GM23248 (cell line): ENCODE results near the gene KRTAP20-1. TPM values are rescaled to one million over a fixed set of nuclear protein-coding genes. Genes with fewer than 3 reads are reported as not detected.

Source experiments
- DNase-seq: peaks from one replicate; pipeline ENCODE4 v3.0.0-alpha.2; 2015
- H2AFZ ChIP-seq: fragments of 200-600 bp; sonication (generic); 2 replicates; pipeline ENCODE4 v1.6.1; 2016; ENCODE audit warnings: antibody characterized with exemption
- H3F3A ChIP-seq: fragments of 200-600 bp; sonication (generic); 2 replicates; pipeline ENCODE4 v1.6.1; 2016; ENCODE audit warnings: mild to moderate bottlenecking, antibody characterized with exemption, mixed run types; ENCODE audit not compliant: insufficient read depth
- H3K27ac ChIP-seq: fragments of 200-600 bp; sonication (generic); 2 replicates; pipeline ENCODE4 v1.5.1; 2016; ENCODE audit warnings: mild to moderate bottlenecking
- H3K27me3 ChIP-seq: fragments of 200-600 bp; sonication (generic); replicated peaks from 2 replicates; pipeline ENCODE4 v1.6.1; 2016; ENCODE audit warnings: mild to moderate bottlenecking; ENCODE audit not compliant: insufficient read depth
- H3K36me3 ChIP-seq: fragments of 200-600 bp; sonication (generic); 2 replicates; pipeline ENCODE4 v1.6.1; 2016; ENCODE audit warnings: low read depth, mild to moderate bottlenecking
- H3K4me1 ChIP-seq: fragments of 200-600 bp; sonication (generic); 2 replicates; pipeline ENCODE4 v1.6.1; 2016; ENCODE audit warnings: mild to moderate bottlenecking; ENCODE audit not compliant: insufficient read depth
- H3K4me2 ChIP-seq: fragments of 200-600 bp; sonication (generic); one replicate; pipeline ENCODE4 v1.6.1; 2016; ENCODE audit warnings: mild to moderate bottlenecking; ENCODE audit not compliant: unreplicated experiment
- H3K4me3 ChIP-seq: fragments of 200-600 bp; sonication (generic); 2 replicates; pipeline ENCODE4 v1.5.1; 2016; ENCODE audit warnings: mild to moderate bottlenecking
- H3K79me2 ChIP-seq: fragments of 200-600 bp; sonication (generic); 2 replicates; pipeline ENCODE4 v1.6.1; 2016; ENCODE audit warnings: mild to moderate bottlenecking; ENCODE audit not compliant: insufficient read depth
- H3K9ac ChIP-seq: fragments of 200-600 bp; sonication (generic); 2 replicates; pipeline ENCODE4 v1.6.1; 2016; ENCODE audit warnings: mild to moderate bottlenecking
- H3K9me2 ChIP-seq: fragments of 200-600 bp; sonication (generic); 2 replicates; pipeline ENCODE4 v1.6.1; 2016; ENCODE audit warnings: mixed run types, mild to moderate bottlenecking, moderate library complexity; ENCODE audit not compliant: insufficient read depth
- H3K9me3 ChIP-seq: fragments of 200-600 bp; sonication (generic); one replicate; pipeline ENCODE4 v1.6.1; 2017; ENCODE audit warnings: low read depth
- H4K20me1 ChIP-seq: fragments of 200-600 bp; sonication (generic); 2 replicates; pipeline ENCODE4 v1.6.0; 2016; ENCODE audit not compliant: insufficient read depth
- EZH2 ChIP-seq: fragments of 200-600 bp; sonication (generic); IDR thresholded peaks from 2 replicates; pipeline ENCODE4 v1.6.1; 2018; ENCODE audit warnings: antibody characterized with exemption, mild to moderate bottlenecking; ENCODE audit not compliant: insufficient read depth, poor library complexity, severe bottlenecking
- EZH2phosphoT487 ChIP-seq: fragments of 200-600 bp; sonication (generic); IDR thresholded peaks from 2 replicates; pipeline ENCODE4 v1.6.1; 2018; ENCODE audit warnings: antibody characterized with exemption, moderate library complexity, mild to moderate bottlenecking, low read depth; ENCODE audit not compliant: insufficient read depth
- WGBS, 2 experiments: methylation state at CpG; one replicate each; pipeline ENCODE4 v1.1.6; 2015 to 2017; ENCODE audit warnings: low lambda C conversion rate in 2 of 2, low coverage in 1 of 2; ENCODE audit errors: missing lambda C conversion rate in 2 of 2; 5-methylcytosine and 5-hydroxymethylcytosine counted together
- in situ Hi-C: fragments of 300-500 bp; cut with MboI; formaldehyde crosslinking; loops from 2 replicates; pipeline ENCODE4 v1.15.0; 2020
- polyA plus RNA-seq: library from polyadenylated mRNA; unstranded; fragments of >200 nt; fragmentation: Nextera tagmentation; extraction: Ambion mirVana; gene quantifications from 2 replicates; pipeline ENCODE4 v1.2.1, GENCODE V29; 2016
- total RNA-seq: library from RNA; depleted of rRNA; stranded (reverse); fragments of >200 nt; shearing (Covaris generic); gene quantifications from 2 replicates; pipeline ENCODE4 v1.2.3, GENCODE V29; 2014

KRTAP20-1 gene
- total and polyA plus RNA-seq, 2 experiments from 2014 or later, result not detected

DNA sequence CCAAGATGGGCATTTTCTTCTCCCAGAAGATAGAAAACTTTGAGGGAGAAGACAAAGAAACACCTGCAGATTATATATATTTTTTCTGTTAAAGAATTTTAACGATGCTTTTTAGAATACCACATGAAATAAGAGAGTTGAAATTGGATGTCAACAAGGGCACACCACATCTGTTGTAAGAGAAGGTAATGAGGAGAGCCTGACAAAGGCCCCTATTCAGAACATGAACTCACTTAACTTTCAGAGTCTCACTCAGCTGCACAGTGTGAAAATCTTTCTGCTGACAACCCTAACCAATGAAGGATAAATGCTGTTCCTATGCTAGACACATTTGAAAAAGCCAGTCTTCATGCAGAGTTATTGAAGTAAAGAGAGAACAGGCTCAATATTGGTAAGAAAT is 33.4 kb upstream of the KRTAP20-1 start:
- no peak for DNase-seq
- H3F3A ChIP-seq, result no peaks in the 10 kb centered on the region
- H3K36me3 ChIP-seq, result no peaks in the 10 kb centered on the region
- no peaks in the 10 kb centered on the region for H3K9me3 ChIP-seq
- H3K27ac ChIP-seq, result no peak overlapping the region
- H3K4me2 ChIP-seq, result no peak overlapping the region
- TF ChIP-seq EZH2, result no peak
- TF ChIP-seq EZH2phosphoT487, result no peak
- H3K27me3 ChIP-seq, result no peaks in the 10 kb centered on the region
- H2AFZ ChIP-seq, result no peak overlapping the region
- no peak overlapping the region for H3K9ac ChIP-seq
- in situ Hi-C loops, result no loop called here
- no peaks in the 10 kb centered on the region for H3K79me2 ChIP-seq
- H4K20me1 ChIP-seq, result no peaks in the 10 kb centered on the region
- no peaks in the 10 kb centered on the region for H3K9me2 ChIP-seq
- WGBS, 2 experiments, result 6 to 24% methylated on average over 1 of the region's 1 CpG
- H3K4me3 ChIP-seq, result no peak overlapping the region
- H3K4me1 ChIP-seq, result no peaks in the 10 kb centered on the region

DNA sequence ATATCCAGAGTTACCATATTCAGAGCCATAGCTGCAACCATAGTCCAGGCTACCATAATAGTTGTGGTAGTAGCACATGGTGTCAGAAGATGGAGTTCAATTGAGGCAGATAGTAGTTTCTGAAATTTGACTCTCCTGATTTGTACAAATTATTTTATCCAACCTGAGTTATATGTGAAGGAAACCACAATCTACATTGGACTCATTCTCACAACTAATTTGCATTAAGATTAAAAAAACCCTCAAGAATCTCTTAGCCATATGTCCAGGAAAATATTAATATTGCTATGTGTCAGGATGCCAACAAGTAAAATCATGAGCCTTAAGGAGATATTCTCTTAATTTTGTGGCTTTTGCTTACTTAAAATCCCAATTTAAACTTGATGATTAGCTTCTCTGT is 25.9 kb upstream of the KRTAP20-1 start, which contains the start of gene KRTAP22-2:
Gene KRTAP22-2, minus strand, starts transcription at position 101 of the 400 bp plus-strand sequence.
- no peak for TF ChIP-seq EZH2
- no peak for TF ChIP-seq EZH2phosphoT487
- Histone ChIP-seq H3K79me2 (no peaks in the 10 kb centered on the region), H3K4me2 (no peak within 1 kb of the TSS), H3K9me3 (no peaks in the 10 kb centered on the region), H3F3A (no peaks in the 10 kb centered on the region), H3K27ac (no peak within 1 kb of the TSS), H4K20me1 (no peaks in the 10 kb centered on the region), H3K9ac (no peak within 1 kb of the TSS), H3K9me2 (no peaks in the 10 kb centered on the region), H3K36me3 (no peaks in the 10 kb centered on the region), H3K4me3 (no peak within 1 kb of the TSS), H3K4me1 (no peaks in the 10 kb centered on the region), H3K27me3 (no peaks in the 10 kb centered on the region), H2AFZ (no peak within 1 kb of the TSS)
- no peak for DNase-seq
- in situ Hi-C loops, result no loop called here

DNA sequence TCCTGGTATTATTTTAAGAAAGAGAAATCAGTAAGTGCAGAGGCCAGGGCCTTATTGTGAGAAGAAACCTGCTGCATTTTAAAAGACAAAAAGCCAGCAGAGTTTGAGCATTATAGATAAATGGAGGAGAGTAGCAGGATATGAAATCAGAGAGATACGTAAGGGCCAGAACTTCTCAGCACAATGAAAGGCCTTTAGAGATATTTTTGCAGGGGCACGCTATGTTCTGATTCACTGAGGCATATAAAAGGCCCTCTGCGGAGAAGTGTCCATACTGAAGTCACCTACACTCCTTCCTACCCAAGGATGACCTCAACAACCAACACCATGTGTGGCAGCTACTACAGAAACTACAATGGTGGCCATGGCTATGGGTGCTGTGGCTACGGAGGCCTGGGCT is 24.1 kb upstream of the KRTAP20-1 start, which contains the start of gene KRTAP6-3:
Gene KRTAP6-3, plus strand, starts transcription at position 301 of the 400 bp plus-strand sequence. Its CDS starts 6 bp downstream, at position 307.
- Histone ChIP-seq H4K20me1 (no peaks in the 10 kb centered on the region), H3K27me3 (no peaks in the 10 kb centered on the region), H3K79me2 (no peaks in the 10 kb centered on the region), H3K9me2 (no peaks in the 10 kb centered on the region), H3K36me3 (no peaks in the 10 kb centered on the region), H3F3A (no peaks in the 10 kb centered on the region), H3K4me1 (no peaks in the 10 kb centered on the region), H3K4me2 (no peak within 1 kb of the TSS), H2AFZ (no peak within 1 kb of the TSS), H3K27ac (no peak within 1 kb of the TSS), H3K9me3 (no peaks in the 10 kb centered on the region), H3K4me3 (no peak within 1 kb of the TSS), H3K9ac (no peak within 1 kb of the TSS)
- TF ChIP-seq EZH2phosphoT487, result no peak
- no peak for TF ChIP-seq EZH2
- 40 to 43% methylated on average over 4 of the region's 4 CpGs for WGBS, 2 experiments
- DNase-seq, result no peak
- in situ Hi-C loops, result no loop called here

DNA sequence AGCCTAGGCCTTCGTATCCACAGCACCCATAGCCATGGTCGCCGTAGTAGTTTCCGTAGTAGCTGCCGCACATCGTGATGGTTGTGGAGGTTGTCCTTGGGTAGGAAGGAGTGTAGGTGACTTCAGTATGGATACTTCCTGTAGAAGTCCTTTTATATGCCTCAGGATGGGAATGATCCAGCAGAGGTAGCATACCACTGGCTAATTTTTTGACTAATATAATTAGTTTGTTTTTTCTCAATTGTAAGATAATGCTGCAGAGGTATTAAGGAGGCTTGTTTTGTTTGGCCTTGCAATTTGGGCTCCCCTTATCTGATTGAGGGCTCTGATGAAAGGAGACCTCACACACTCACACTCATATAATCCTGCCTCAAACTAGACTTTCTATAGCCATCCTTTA is 17.4 kb upstream of the KRTAP20-1 start, which contains the start of gene KRTAP6-2:
Gene KRTAP6-2, minus strand, starts transcription at position 101 of the 400 bp plus-strand sequence. Its CDS starts 28 bp downstream, at position 73.
- Histone ChIP-seq H3K27ac (no peak within 1 kb of the TSS), H3K4me2 (no peak within 1 kb of the TSS), H3K79me2 (no peaks in the 10 kb centered on the region), H3K9me3 (peaks cover 4% of the 10 kb centered on the region), H2AFZ (no peak within 1 kb of the TSS), H3K27me3 (no peaks in the 10 kb centered on the region), H3K36me3 (no peaks in the 10 kb centered on the region), H3K4me3 (no peak within 1 kb of the TSS), H3K9ac (no peak within 1 kb of the TSS), H3K9me2 (no peaks in the 10 kb centered on the region), H4K20me1 (no peaks in the 10 kb centered on the region), H3K4me1 (no peaks in the 10 kb centered on the region), H3F3A (no peaks in the 10 kb centered on the region)
- TF ChIP-seq EZH2phosphoT487, result no peak
- no peak for TF ChIP-seq EZH2
- 62 to 78% methylated on average over 6 of the region's 6 CpGs for WGBS, 2 experiments
- DNase-seq, result no peak
- in situ Hi-C loops, result no loop called here

DNA sequence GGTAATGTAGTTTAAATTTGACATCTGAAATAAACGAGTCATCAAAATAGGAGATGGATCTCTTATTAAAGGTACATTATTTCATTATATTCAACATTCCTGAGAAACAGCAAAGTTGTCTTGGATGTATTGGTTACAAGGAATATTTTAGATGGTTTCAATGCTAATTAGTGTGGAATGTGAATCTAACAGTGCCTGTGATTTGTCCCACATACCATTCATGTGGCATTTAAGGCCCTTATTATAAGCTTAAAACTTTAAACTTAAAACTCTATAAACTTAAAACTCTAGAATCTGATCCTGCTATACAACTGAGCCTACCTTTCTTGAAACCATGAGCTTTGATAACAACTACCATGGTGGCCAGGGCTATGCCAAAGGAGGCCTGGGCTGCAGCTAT is 15.4 kb upstream of the KRTAP20-1 start, which contains the start of gene KRTAP22-1:
Gene KRTAP22-1, plus strand, starts transcription at position 301 of the 400 bp plus-strand sequence.
- Histone ChIP-seq H3F3A (no peaks in the 10 kb centered on the region), H3K36me3 (no peaks in the 10 kb centered on the region), H3K27ac (no peak within 1 kb of the TSS), H3K4me1 (no peaks in the 10 kb centered on the region), H3K9me3 (peaks cover 4% of the 10 kb centered on the region), H3K9me2 (no peaks in the 10 kb centered on the region), H4K20me1 (no peaks in the 10 kb centered on the region), H3K9ac (no peak within 1 kb of the TSS), H3K79me2 (no peaks in the 10 kb centered on the region), H3K27me3 (no peaks in the 10 kb centered on the region), H3K4me3 (no peak within 1 kb of the TSS), H3K4me2 (no peak within 1 kb of the TSS), H2AFZ (no peak within 1 kb of the TSS)
- TF ChIP-seq EZH2phosphoT487 (no peak), EZH2 (no peak)
- in situ Hi-C loops, result no loop called here
- no peak for DNase-seq
- 3 to 4% methylated on average over 1 of the region's 1 CpG for WGBS, 2 experiments
